ENCODE results near the gene PERM1. TPM values are rescaled to one million over a fixed set of nuclear protein-coding genes. Genes with fewer than 3 reads are reported as not detected.

PERM1 gene
- total RNA-seq, 1 donor, result not detected

- no peak overlapping the region for H3K4me3 ChIP-seq (ENCODE audit: low read depth, low read length)
- DNase-seq (ENCODE audit: low read depth), result peak; percentile 25
Measured at GRCh38 chr1:938088-938683, 43.7 kb downstream of the PERM1 start.

GRCh38 chr1:937521-937920, 44.4 kb downstream of the PERM1 start:
- no peak for DNase-seq (ENCODE audit: low read depth)
- TF ChIP-seq CTCF (IDR thresholded peaks at IDR 0.05; ENCODE audit: insufficient read depth, low read length), result no peak
- no peak overlapping the region for H3K4me3 ChIP-seq (ENCODE audit: low read depth, low read length)

More at GRCh38 chr1:938088-938683, 43.7 kb downstream of the PERM1 start:
- peak; percentile 60 for TF ChIP-seq CTCF (IDR thresholded peaks at IDR 0.05; ENCODE audit: insufficient read depth, low read length)

- DNase-seq (ENCODE audit: low read depth), result no peak
Measured at GRCh38 chr1:936348-937264, 45.3 kb downstream of the PERM1 start.

GRCh38 chr1:935751-936231, 46.1 kb downstream of the PERM1 start:
- no peak for TF ChIP-seq CTCF (IDR thresholded peaks at IDR 0.05; ENCODE audit: insufficient read depth, low read length)
- no peak for DNase-seq (ENCODE audit: low read depth)
- no peak overlapping the region for H3K4me3 ChIP-seq (ENCODE audit: low read depth, low read length)

More at GRCh38 chr1:936348-937264, 45.3 kb downstream of the PERM1 start:
- no peak for TF ChIP-seq CTCF (IDR thresholded peaks at IDR 0.05; ENCODE audit: insufficient read depth, low read length)
- H3K4me3 ChIP-seq (ENCODE audit: low read depth, low read length), result no peak overlapping the region

- no peak for DNase-seq (ENCODE audit: low read depth)
- no peak for TF ChIP-seq CTCF (IDR thresholded peaks at IDR 0.05; ENCODE audit: insufficient read depth, low read length)
- H3K4me3 ChIP-seq (ENCODE audit: low read depth, low read length), result no peak overlapping the region
Measured at GRCh38 chr1:934991-935750, 46.7 kb downstream of the PERM1 start.

- no peak overlapping the region for H3K4me3 ChIP-seq (ENCODE audit: low read depth, low read length)
- no peak for DNase-seq (ENCODE audit: low read depth)
- TF ChIP-seq CTCF (IDR thresholded peaks at IDR 0.05; ENCODE audit: insufficient read depth, low read length), result no peak
Measured at GRCh38 chr1:933603-933940, 48.3 kb downstream of the PERM1 start.
